BLaER1 (cell line): ENCODE results near the gene AFMID.

Experiments
- H3K27ac ChIP-seq: shearing (Covaris generic); formaldehyde crosslinking; 2 replicates; pipeline ENCODE4 v1.8.1; 2022
- H3K27me3 ChIP-seq: shearing (Covaris generic); formaldehyde crosslinking; 2 replicates; pipeline ENCODE4 v1.8.1; 2022
- H3K36me3 ChIP-seq: shearing (Covaris generic); formaldehyde crosslinking; 2 replicates; pipeline ENCODE4 v1.8.1; 2022
- H3K4me1 ChIP-seq: shearing (Covaris generic); formaldehyde crosslinking; 2 replicates; pipeline ENCODE4 v1.8.1; 2022
- H3K4me2 ChIP-seq: shearing (Covaris generic); formaldehyde crosslinking; 2 replicates; pipeline ENCODE4 v1.8.1; 2022
- H3K4me3 ChIP-seq: shearing (Covaris generic); formaldehyde crosslinking; 2 replicates; pipeline ENCODE4 v1.8.1; 2022
- H3K9ac ChIP-seq: shearing (Covaris generic); formaldehyde crosslinking; 2 replicates; pipeline ENCODE4 v1.8.1; 2022
- H3K9me3 ChIP-seq: shearing (Covaris generic); formaldehyde crosslinking; 2 replicates; pipeline ENCODE4 v1.8.1; 2022
- H4K20me1 ChIP-seq: shearing (Covaris generic); formaldehyde crosslinking; 2 replicates; pipeline ENCODE4 v1.8.1; 2022
- Cebpa-rat ChIP-seq: shearing (Covaris generic); IDR thresholded peaks from 2 replicates; pipeline ENCODE4 v1.8.1; 2022

Gene AFMID

DNA sequence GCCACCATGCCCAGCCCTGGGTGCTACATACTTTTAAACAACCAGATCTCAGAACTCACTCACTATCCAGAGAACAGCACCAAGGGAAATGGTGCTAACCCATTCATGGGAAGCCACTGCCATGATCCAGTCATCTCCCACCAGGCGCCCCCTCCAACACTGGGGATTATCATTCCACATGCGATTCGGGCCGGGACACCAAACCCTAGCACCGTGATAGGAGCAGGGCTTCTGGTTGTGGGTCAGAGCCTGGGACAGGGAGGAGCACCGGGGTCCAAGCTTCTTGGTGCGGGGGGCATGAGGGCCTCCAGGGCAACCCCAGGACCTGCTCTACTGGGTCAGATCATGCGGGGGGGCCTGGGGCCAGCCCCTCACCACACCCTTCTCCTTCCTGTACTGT is 48.7 kb downstream of the AFMID start:
- 0 out of 2 replicates have a peak overlapping the region, but pooled peaks have one; percentile 26 for H3K27ac ChIP-seq
- no peaks in the 10 kb centered on the region for H3K36me3 ChIP-seq
- no peak overlapping the region; the same call in 1 of the 2 replicates for H3K4me2 ChIP-seq
- H3K27me3 ChIP-seq = peaks cover 22% of the 10 kb centered on the region
- TF ChIP-seq Cebpa-rat = no peak
- no peak overlapping the region for H3K9ac ChIP-seq
- no peak overlapping the region for H3K4me3 ChIP-seq
- peaks cover 90% of the 10 kb centered on the region for H3K4me1 ChIP-seq
- H4K20me1 ChIP-seq = peaks cover 13% of the 10 kb centered on the region; the same call in 1 of the 2 replicates
- no peaks in the 10 kb centered on the region for H3K9me3 ChIP-seq

- Histone ChIP-seq H3K27ac (0 out of 2 replicates have a peak overlapping the region, but pooled peaks have one; percentile 26), H3K36me3 (no peaks in the 10 kb centered on the region), H4K20me1 (peaks cover 6% of the 10 kb centered on the region; the same call in 1 of the 2 replicates), H3K4me2 (peak overlapping the region; percentile 81; the same call in 1 of the 2 replicates), H3K9me3 (no peaks in the 10 kb centered on the region), H3K4me1 (peaks cover 90% of the 10 kb centered on the region), H3K4me3 (no peak overlapping the region), H3K9ac (no peak overlapping the region), H3K27me3 (peaks cover 16% of the 10 kb centered on the region)
- no peak for TF ChIP-seq Cebpa-rat
These were observed 49.4 kb downstream of the AFMID start for GRCh38 chr17:78236362-78237127.

- no peaks in the 10 kb centered on the region for H3K9me3 ChIP-seq
- H3K4me1 ChIP-seq = peaks cover 91% of the 10 kb centered on the region
- no peak overlapping the region for H3K4me3 ChIP-seq
- peaks cover under 1% of the 10 kb centered on the region; the same call in 1 of the 2 replicates for H4K20me1 ChIP-seq
- peak overlapping the region; percentile 64 for H3K9ac ChIP-seq
- TF ChIP-seq Cebpa-rat = no peak
- H3K36me3 ChIP-seq = no peaks in the 10 kb centered on the region
- peak overlapping the region; percentile 81 for H3K4me2 ChIP-seq
- peaks cover 8% of the 10 kb centered on the region for H3K27me3 ChIP-seq
- peak overlapping the region; percentile 78 for H3K27ac ChIP-seq
These were observed 50.3 kb downstream of the AFMID start for GRCh38 chr17:78237401-78238012.

DNA sequence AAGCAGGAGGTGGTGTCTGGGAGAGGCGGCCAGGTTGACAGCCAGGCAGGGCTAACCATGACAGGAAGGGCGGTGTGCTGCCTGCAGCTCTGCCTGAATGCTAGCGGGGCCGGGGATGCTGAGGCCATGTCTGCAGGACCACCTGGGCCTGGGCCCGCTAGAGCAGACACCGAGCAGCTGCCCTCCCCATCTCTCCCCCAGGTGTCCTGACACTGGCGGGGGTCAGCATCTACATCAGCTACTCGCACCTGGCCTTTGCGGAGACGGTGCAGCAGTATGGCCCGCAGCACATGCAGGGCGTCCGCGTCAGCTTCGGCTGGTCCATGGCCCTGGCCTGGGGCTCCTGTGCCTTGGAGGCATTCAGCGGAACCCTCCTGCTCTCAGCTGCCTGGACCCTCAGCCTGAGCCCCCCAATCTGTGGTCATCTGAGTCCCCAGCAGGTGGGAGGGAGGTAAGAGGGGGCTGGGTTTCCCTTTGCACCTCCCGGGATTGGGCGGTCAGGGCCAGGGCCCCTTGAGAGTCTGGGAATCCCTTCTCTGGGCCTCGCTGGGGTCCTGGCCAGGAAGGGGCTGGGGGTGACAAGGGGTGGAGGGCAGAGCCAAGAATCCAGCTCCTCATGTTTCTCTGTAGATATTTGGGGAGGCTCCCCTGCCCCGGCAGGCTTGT is 51.8 kb downstream of the AFMID start:
- TF ChIP-seq Cebpa-rat = no peak
- Histone ChIP-seq H3K36me3 (no peaks in the 10 kb centered on the region), H3K4me3 (no peak overlapping the region), H3K9ac (no peak overlapping the region), H3K4me2 (peak overlapping the region; percentile 81), H3K27me3 (no peaks in the 10 kb centered on the region), H3K9me3 (no peaks in the 10 kb centered on the region), H4K20me1 (no peaks in the 10 kb centered on the region), H3K27ac (peak overlapping the region; percentile 37), H3K4me1 (peaks cover 92% of the 10 kb centered on the region)

- Histone ChIP-seq H3K4me3 (no peak overlapping the region), H3K27me3 (no peaks in the 10 kb centered on the region), H4K20me1 (no peaks in the 10 kb centered on the region), H3K4me1 (peaks cover 92% of the 10 kb centered on the region), H3K27ac (peak overlapping the region; percentile 37), H3K9me3 (no peaks in the 10 kb centered on the region), H3K36me3 (no peaks in the 10 kb centered on the region), H3K4me2 (peak overlapping the region; percentile 81), H3K9ac (no peak overlapping the region)
- TF ChIP-seq Cebpa-rat = no peak
These were observed 52.3 kb downstream of the AFMID start for GRCh38 chr17:78239489-78239931.

DNA sequence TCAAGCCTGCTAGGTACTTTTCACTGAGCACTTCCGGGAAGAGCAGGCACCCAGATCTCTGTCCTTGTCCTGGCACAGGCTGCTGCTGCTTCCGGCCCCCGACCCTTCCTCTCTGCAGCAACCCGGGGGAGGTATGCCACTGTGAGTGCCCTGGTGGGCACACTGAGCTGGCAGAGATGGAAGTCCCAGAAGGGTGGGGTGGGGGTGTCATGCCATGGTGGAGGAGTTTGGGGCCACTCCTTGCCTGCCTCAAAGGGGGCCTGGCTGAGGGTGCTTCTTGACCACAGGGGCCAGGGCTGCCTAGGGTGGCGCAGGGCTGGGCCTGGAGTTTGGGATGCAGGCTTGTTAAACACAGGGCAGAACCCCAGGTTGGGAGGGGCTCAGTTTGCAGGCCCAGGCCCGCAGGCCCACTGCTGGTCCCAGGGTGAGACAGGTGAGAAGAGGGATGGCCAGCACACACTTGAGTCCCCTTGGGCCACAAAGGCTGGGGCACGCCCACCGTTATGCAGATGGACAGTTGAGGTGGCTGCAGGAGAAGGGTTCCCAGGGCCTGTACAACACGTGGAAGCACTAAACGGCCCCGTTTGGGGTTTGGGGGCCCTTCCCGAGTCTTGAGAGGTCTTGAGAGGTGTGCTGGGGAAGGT is 53.0 kb downstream of the AFMID start:
- Histone ChIP-seq H3K27ac (peak overlapping the region; percentile 37; the same call in 1 of the 2 replicates), H3K36me3 (no peaks in the 10 kb centered on the region), H4K20me1 (no peaks in the 10 kb centered on the region), H3K27me3 (no peaks in the 10 kb centered on the region), H3K9me3 (no peaks in the 10 kb centered on the region), H3K4me1 (peaks cover 89% of the 10 kb centered on the region), H3K4me3 (no peak overlapping the region), H3K4me2 (peak overlapping the region; percentile 81), H3K9ac (no peak overlapping the region)
- no peak for TF ChIP-seq Cebpa-rat

- no peaks in the 10 kb centered on the region for H3K36me3 ChIP-seq
- peak overlapping the region; percentile 77 for H3K4me2 ChIP-seq
- peaks cover 6% of the 10 kb centered on the region for H3K9me3 ChIP-seq
- peak overlapping the region; percentile 37; the same call in 1 of the 2 replicates for H3K27ac ChIP-seq
- no peaks in the 10 kb centered on the region for H4K20me1 ChIP-seq
- H3K27me3 ChIP-seq = no peaks in the 10 kb centered on the region
- no peak for TF ChIP-seq Cebpa-rat
- H3K4me1 ChIP-seq = peaks cover 85% of the 10 kb centered on the region
- no peak overlapping the region for H3K4me3 ChIP-seq
- no peak overlapping the region for H3K9ac ChIP-seq
These were observed 53.7 kb downstream of the AFMID start for GRCh38 chr17:78240839-78241238.

GRCh38 chr17:78241277-78242023 is 54.3 kb downstream of the AFMID start:
- peak overlapping the region; percentile 77 for H3K4me2 ChIP-seq
- peak overlapping the region; percentile 86 for H3K27ac ChIP-seq
- no peak for TF ChIP-seq Cebpa-rat
- H3K4me1 ChIP-seq = peaks cover 83% of the 10 kb centered on the region
- no peaks in the 10 kb centered on the region for H4K20me1 ChIP-seq
- peaks cover 12% of the 10 kb centered on the region for H3K9me3 ChIP-seq
- H3K36me3 ChIP-seq = no peaks in the 10 kb centered on the region
- H3K9ac ChIP-seq = peak overlapping the region; percentile 42
- no peaks in the 10 kb centered on the region for H3K27me3 ChIP-seq
- no peak overlapping the region for H3K4me3 ChIP-seq
